AG04450 (cell line): ENCODE data around the gene ZC3H18. TPM values are rescaled to one million over a fixed set of nuclear protein-coding genes. Genes with fewer than 3 reads are reported as not detected.

Experiments used
- CTCF ChIA-PET: fragments of 300-600, 350-600 bp; formaldehyde crosslinking; extraction: SDS; loops from one replicate; lab custom pipeline; 2022; ENCODE audit warnings: antibody characterized with exemption, inconsistent platforms; lab: Charles Lee
- POLR2A ChIA-PET: fragments of 350-600 bp; formaldehyde crosslinking; extraction: SDS; loops from one replicate; lab custom pipeline; 2021; ENCODE audit warnings: antibody characterized with exemption, inconsistent platforms; lab: Yijun Ruan, JAX
- DNase-seq: peaks from one replicate; pipeline ENCODE4 v3.0.0-alpha.2; 2011; ENCODE audit warnings: low read depth, low spot score
- H3K27ac ChIP-seq: one replicate; pipeline ENCODE4 v1.5.1; 2012; ENCODE audit warnings: low read depth, low read length, control low read depth
- H3K27me3 ChIP-seq: one replicate; pipeline ENCODE4 v1.6.0; 2012; ENCODE audit warnings: low read length; ENCODE audit not compliant: control insufficient read depth, insufficient read depth
- H3K4me3 ChIP-seq: 2 replicates; pipeline ENCODE4 v1.5.1; 2011; ENCODE audit warnings: mild to moderate bottlenecking, low read depth, low read length, control low read depth
- H3K9me3 ChIP-seq: 2 replicates; pipeline ENCODE4 v1.5.1; 2012; ENCODE audit warnings: low read length; ENCODE audit not compliant: control insufficient read depth, insufficient read depth
- polyA plus RNA-seq: library from polyadenylated mRNA; depleted of rRNA; stranded (reverse); fragments of >200 nt; gene quantifications from 2 replicates; pipeline ENCODE4 v1.2.3, GENCODE V29; 2011
- TF ChIP-seq, protein P1 (sequence below): IDR thresholded peaks from 2 replicates; pipeline ENCODE4 v1.5.1; 2011; ENCODE audit warnings: low read depth, low read length, control low read depth, inconsistent platforms

Gene ZC3H18
- polyA plus RNA-seq, 1 experiment: 10.1 TPM

DNA sequence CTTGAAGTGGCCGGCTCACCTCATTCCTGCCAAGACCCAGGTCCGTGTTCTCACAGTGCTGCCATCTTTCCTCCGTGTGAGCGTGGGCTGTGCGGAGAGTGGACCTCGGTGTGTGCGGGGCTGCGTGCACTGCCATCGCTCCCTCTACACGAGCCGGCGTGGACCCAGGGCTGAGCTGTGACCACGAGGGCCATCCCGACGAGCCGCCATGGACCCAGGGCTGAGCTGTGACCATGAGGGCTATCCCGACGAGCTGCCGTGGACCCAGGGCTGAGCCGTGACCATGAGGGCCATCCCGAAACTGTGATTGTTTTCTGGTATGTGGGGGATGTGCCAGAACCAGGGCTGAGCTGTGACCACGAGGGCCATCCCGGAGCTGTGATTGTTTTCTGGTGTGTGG lies 101.6 kb downstream of the ZC3H18 start:
- POLR2A ChIA-PET: no interaction called here

DNA sequence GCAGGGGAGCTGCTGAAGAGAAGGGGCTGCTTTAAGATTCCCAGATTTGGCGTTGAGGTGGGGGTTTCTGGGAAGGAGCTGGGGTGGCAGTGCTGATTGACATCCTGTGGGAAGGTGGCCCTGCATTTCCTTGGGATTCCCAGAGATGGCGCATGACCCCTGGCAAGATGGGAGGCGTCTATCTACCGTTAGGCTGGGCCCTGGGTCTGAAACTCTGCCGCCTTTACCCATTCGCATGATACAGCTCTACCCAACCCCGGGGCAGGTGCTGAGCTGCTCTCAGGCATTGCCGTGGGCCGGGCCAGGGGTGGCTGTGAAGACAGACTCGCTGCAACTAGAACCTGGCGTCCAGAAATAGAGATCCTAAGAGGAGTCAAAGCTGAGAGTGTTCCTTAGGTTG lies 102.6 kb downstream of the ZC3H18 start:
- no peak for DNase-seq
- Histone ChIP-seq H3K27me3 (no peaks in the 10 kb centered on the region), H3K4me3 (no peak overlapping the region), H3K27ac (no peak overlapping the region), H3K9me3 (no peaks in the 10 kb centered on the region; the same call in 1 of the 2 replicates)
- TF ChIP-seq, protein P1, sequence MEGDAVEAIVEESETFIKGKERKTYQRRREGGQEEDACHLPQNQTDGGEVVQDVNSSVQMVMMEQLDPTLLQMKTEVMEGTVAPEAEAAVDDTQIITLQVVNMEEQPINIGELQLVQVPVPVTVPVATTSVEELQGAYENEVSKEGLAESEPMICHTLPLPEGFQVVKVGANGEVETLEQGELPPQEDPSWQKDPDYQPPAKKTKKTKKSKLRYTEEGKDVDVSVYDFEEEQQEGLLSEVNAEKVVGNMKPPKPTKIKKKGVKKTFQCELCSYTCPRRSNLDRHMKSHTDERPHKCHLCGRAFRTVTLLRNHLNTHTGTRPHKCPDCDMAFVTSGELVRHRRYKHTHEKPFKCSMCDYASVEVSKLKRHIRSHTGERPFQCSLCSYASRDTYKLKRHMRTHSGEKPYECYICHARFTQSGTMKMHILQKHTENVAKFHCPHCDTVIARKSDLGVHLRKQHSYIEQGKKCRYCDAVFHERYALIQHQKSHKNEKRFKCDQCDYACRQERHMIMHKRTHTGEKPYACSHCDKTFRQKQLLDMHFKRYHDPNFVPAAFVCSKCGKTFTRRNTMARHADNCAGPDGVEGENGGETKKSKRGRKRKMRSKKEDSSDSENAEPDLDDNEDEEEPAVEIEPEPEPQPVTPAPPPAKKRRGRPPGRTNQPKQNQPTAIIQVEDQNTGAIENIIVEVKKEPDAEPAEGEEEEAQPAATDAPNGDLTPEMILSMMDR: peak; percentile 27; the same call in 1 of the 2 replicates
- ChIA-PET POLR2A (interaction anchor here (0.6 kb wide), 1 partner anchor 1008 kb away, joined by 4 read pairs; no protein-coding TSS in a partner anchor), CTCF (no interaction called here)

More for the DNA sequence above, 101.6 kb downstream of the ZC3H18 start:
- Histone ChIP-seq H3K4me3 (no peak overlapping the region), H3K27me3 (no peaks in the 10 kb centered on the region), H3K9me3 (no peaks in the 10 kb centered on the region; the same call in 1 of the 2 replicates), H3K27ac (no peak overlapping the region)
- CTCF ChIA-PET: interaction anchor here (0.6 kb wide), 1 partner anchor 8 kb away, joined by 3 read pairs; no protein-coding TSS in a partner anchor
- no peak for DNase-seq
- TF ChIP-seq, protein P1: no peak

DNA sequence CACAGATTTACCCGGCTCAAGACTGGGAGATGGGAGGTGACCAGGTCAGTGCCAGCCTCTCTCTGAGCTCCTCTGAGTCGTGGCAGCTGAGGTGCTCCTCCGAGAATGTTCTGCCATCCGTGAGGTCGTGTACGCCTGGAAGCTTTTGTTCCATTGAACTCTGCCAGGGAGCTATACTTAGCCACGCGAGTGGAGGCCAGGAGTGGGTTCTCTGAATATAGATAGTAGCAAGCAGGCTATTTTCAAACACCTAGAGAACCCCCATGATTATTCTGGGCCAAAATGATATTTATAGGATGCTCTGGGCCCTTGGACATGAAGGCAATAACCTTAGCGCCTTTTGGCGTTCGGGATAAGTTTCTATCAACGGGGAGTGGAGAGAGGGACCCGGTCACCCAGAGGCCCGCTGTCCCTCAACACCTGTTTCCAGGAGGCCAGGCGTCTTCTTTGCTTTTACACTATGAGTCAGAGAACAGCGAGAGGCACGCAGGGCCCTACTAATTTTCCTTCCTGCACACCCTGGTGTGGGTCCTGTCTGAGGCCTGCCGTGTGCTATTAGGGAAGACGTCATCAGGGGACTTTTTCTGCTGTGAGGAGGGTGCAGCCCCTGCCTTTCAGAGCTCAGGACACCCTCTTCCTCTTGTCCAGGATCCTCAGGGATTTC lies 103.6 kb downstream of the ZC3H18 start:
- Histone ChIP-seq H3K27ac (no peak overlapping the region), H3K27me3 (peaks cover 4% of the 10 kb centered on the region), H3K9me3 (no peaks in the 10 kb centered on the region; the same call in 1 of the 2 replicates), H3K4me3 (no peak overlapping the region)
- ChIA-PET POLR2A (no interaction called here), CTCF (interaction anchor here (0.9 to 1.5 kb wide), 2 partner anchors 9 to 11 kb away, joined by 3 read pairs; no protein-coding TSS in a partner anchor)
- no peak for DNase-seq
- TF ChIP-seq, protein P1: no peak

DNA sequence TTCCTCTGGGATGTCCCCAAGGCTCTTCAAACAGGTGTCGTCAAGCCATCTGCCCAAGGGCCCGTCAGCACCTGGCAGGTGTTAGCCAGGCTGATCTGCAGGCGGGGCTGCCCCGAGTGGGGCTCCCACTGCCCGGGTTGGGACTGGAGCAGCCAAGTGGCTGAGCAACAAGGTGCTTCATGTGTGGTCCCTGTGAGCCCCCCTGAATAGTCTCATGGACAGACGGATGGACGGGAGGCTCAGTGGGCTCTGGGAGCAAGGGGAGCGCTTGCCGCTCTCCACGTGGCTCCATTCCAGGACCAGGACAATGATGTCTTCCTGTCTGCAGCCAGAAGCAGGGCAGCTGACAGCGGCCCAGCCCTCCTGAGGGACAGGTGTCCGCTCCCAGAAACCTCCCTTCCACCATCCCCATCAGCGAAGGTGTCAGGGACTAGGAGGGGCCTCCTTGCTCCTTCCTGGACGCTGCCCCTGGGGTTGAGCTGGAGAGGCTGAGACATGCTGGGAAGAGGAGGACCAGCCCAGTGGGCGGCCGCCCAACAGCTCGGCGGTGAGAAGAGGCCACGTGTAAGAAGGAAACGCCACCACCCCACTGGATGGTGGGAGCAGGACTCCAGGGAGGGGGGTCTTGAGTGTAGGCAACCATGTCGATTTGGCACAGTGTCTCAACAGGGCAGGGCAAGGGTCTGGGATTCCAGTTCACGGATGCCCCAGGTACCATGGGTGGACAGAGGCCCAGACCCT lies 106.5 kb downstream of the ZC3H18 start:
- H3K27me3 ChIP-seq: peaks cover 4% of the 10 kb centered on the region
- TF ChIP-seq, protein P1: no peak
- CTCF ChIA-PET: no interaction called here
- H3K27ac ChIP-seq: no peak overlapping the region
- no peak for DNase-seq
- H3K4me3 ChIP-seq: no peak overlapping the region
- POLR2A ChIA-PET: no interaction called here
- no peaks in the 10 kb centered on the region; the same call in 1 of the 2 replicates for H3K9me3 ChIP-seq

DNA sequence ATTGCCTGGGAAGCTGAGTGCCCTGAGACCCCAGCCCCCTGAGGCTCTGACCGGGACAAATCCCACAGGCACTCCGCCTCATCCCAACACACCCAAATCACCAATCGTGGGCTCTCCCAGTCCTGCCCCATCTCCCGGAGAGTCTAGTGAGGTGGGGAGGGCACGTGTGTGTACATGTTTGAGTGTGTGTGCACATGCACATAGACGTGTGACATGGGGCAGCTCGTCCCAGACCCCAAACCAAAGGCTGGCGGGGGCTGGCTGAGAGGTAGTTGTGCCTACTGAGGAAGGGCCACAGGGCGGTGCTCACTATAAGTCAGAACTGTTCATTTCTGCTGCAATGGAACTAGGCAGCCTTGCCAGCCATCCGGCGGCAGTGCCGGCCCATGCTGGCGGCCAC lies 107.5 kb downstream of the ZC3H18 start:
- Histone ChIP-seq H3K27ac (no peak overlapping the region), H3K27me3 (peaks cover 6% of the 10 kb centered on the region), H3K4me3 (no peak overlapping the region), H3K9me3 (no peaks in the 10 kb centered on the region; the same call in 1 of the 2 replicates)
- ChIA-PET CTCF (no interaction called here), POLR2A (no interaction called here)
- TF ChIP-seq, protein P1: no peak
- no peak for DNase-seq
